ENCODE measurements around the gene UPF2. TPM values are rescaled to one million over a fixed set of nuclear protein-coding genes. Genes with fewer than 3 reads are reported as not detected.
A peak's percentile ranks its signal among the peaks of the same experiment; 100 is the strongest.

Gene UPF2
- total and polyA plus RNA-seq, 10 of the 15 experiments (the other 5 are each of a cell fraction or from before 2014, with no cell fraction given), result 21.0 to 44.4 (median 25.9) TPM

- RAD21 ChIA-PET (ENCODE audit: unreplicated experiment), result interaction anchor here (0.9 to 3.9 kb wide), 6 partner anchors 8 to 78 kb away, joined by 3 to 21 read pairs (median 4); partner anchors contain the start of gene UPF2
Measured at GRCh38 chr10:12050528-12050927, 7.9 kb upstream of the UPF2 start.

More at GRCh38 chr10:12050528-12050927, 7.9 kb upstream of the UPF2 start:
- intact Hi-C loops (cut with micrococcal nuclease; ENCODE audit: unreplicated experiment) (no loop called here), in situ Hi-C loops (cut with MboI) (no loop called here)
- ChIA-PET CTCF (interaction anchor here (1.0 to 2.3 kb wide), 4 partner anchors 9 to 56 kb away, joined by 3 to 8 read pairs (median 8); no protein-coding TSS in a partner anchor), SMC1A (ENCODE audit: uncharacterized antibody, unreplicated experiment) (interaction anchor here (0.8 to 4.0 kb wide), 8 partner anchors 9 to 62 kb away, joined by 3 to 31 read pairs (median 5); partner anchors contain the start of gene DHTKD1), POLR2A (interaction anchor here (1.0 to 2.3 kb wide), 9 partner anchors 9 to 78 kb away, joined by 3 to 12 read pairs (median 4); partner anchors contain the start of genes DHTKD1 and UPF2)
- DNase-seq (ENCODE audit: low read depth, low spot score) (no peak), FAIRE-seq (no peak), ATAC-seq (no peak)
- Histone ChIP-seq H3K79me2 (ENCODE audit: control insufficient read depth, insufficient read depth, low read length) (no peaks in the 10 kb centered on the region), H4K20me1 (ENCODE audit: control insufficient read depth, insufficient read depth) (no peaks in the 10 kb centered on the region), H3K4me1 (ENCODE audit: control insufficient read depth, insufficient read depth, low read length) (peaks cover 48% of the 10 kb centered on the region), H2AFZ (ENCODE audit: control insufficient read depth, low read depth, low read length) (peak overlapping the region; percentile 92), H3K4me3 (no peak overlapping the region), H3K9ac (ENCODE audit: control insufficient read depth, insufficient read depth, low read length) (no peak overlapping the region), H3K27ac (ENCODE audit: control insufficient read depth, insufficient read depth) (peak overlapping the region; percentile 5), H3K27me3 (replicated peaks in 1 of 2; ENCODE audit: control insufficient read depth in 2 of 2, insufficient read depth in 2 of 2, low read length in 1 of 2) (no peaks in the 10 kb centered on the region), H3K36me3 (ENCODE audit: control insufficient read depth in 2 of 2, insufficient read depth in 2 of 2, low read length in 1 of 2) (no peaks in the 10 kb centered on the region), H3K9me3 (replicated peaks; ENCODE audit: control insufficient read depth, insufficient read depth, low read length) (no peaks in the 10 kb centered on the region), H3K4me2 (ENCODE audit: control insufficient read depth, insufficient read depth) (no peak overlapping the region)
- TF ChIP-seq KDM1A (IDR thresholded peaks at IDR 0.05; ENCODE audit: borderline replicate concordance), result no peak
- no peak for TF ChIP-seq CHD2 (IDR thresholded peaks at IDR 0.05; ENCODE audit: borderline replicate concordance, low read depth, low read length)
- TF ChIP-seq E2F8 (IDR thresholded peaks at IDR 0.05; ENCODE audit: low read depth, partially characterized antibody), result no peak
- no peak for TF ChIP-seq SUZ12 (IDR thresholded peaks at IDR 0.05; ENCODE audit: unreplicated experiment)
- no peak for TF ChIP-seq PAX8 (IDR thresholded peaks at IDR 0.05)
- BruUV-seq (replicated peaks), result no TSS peak

Data from GM12878 (cell line).